HG03565 (cell line): ENCODE measurements around the gene KSR1.
"Not testable (repeated sequence)": the region's sequence is repeated elsewhere in the genome, so short reads cannot be mapped to it uniquely, and the experiment has no call there.

Experiments
- ATAC-seq: cut with Tn5 transposase; IDR thresholded peaks from one replicate; pipeline ENCODE4 v1.9.1; 2021; ENCODE audit warnings: mild to moderate bottlenecking, moderate library complexity; ENCODE audit not compliant: unreplicated experiment

The KSR1 gene

GRCh38 chr17:27628376-27628775 is 172.1 kb downstream of the KSR1 start:
- ATAC-seq: no peak

GRCh38 chr17:27629260-27629659 is 173.0 kb downstream of the KSR1 start:
- not testable (repeated sequence) for ATAC-seq

GRCh38 chr17:27630607-27631410 is 174.6 kb downstream of the KSR1 start, which contains the start of gene LGALS9:
Gene LGALS9, plus strand, starts transcription at chr17:27631188. Its CDS starts 78 bp downstream, at chr17:27631266.
- peak; percentile 42 for ATAC-seq

- no peak for ATAC-seq
These were observed 175.1 kb downstream of the KSR1 start for GRCh38 chr17:27631411-27631760.

GRCh38 chr17:27631897-27632725 is 175.9 kb downstream of the KSR1 start:
- no peak for ATAC-seq

- ATAC-seq: not testable (repeated sequence)
These were observed 176.5 kb downstream of the KSR1 start for GRCh38 chr17:27632766-27633165.

- ATAC-seq: no peak
These were observed 177.2 kb downstream of the KSR1 start for GRCh38 chr17:27633312-27634025.

- no peak for ATAC-seq
These were observed 177.7 kb downstream of the KSR1 start for GRCh38 chr17:27634026-27634335.

GRCh38 chr17:27634776-27635175 is 178.5 kb downstream of the KSR1 start:
- ATAC-seq: no peak

GRCh38 chr17:27635275-27635823 is 179.1 kb downstream of the KSR1 start:
- peak; percentile 50 for ATAC-seq

GRCh38 chr17:27636005-27636520 is 179.8 kb downstream of the KSR1 start:
- not testable (repeated sequence) for ATAC-seq

GRCh38 chr17:27637818-27638217 is 181.6 kb downstream of the KSR1 start:
- ATAC-seq: not testable (repeated sequence)

GRCh38 chr17:27638415-27638914 is 182.2 kb downstream of the KSR1 start:
- not testable (repeated sequence) for ATAC-seq

- ATAC-seq: no peak
These were observed 184.5 kb downstream of the KSR1 start for GRCh38 chr17:27640790-27641189.

GRCh38 chr17:27644586-27644985 is 188.3 kb downstream of the KSR1 start:
- no peak for ATAC-seq

- not testable (repeated sequence) for ATAC-seq
These were observed 189.4 kb downstream of the KSR1 start for GRCh38 chr17:27645621-27646020.

- no peak for ATAC-seq
These were observed 190.0 kb downstream of the KSR1 start for GRCh38 chr17:27646232-27646631.

GRCh38 chr17:27647765-27648164 is 191.5 kb downstream of the KSR1 start:
- no peak for ATAC-seq

- ATAC-seq: not testable (repeated sequence)
These were observed 192.9 kb downstream of the KSR1 start for GRCh38 chr17:27649111-27649571.

- ATAC-seq: no peak
These were observed 193.7 kb downstream of the KSR1 start for GRCh38 chr17:27649929-27650328.

- no peak for ATAC-seq
These were observed 194.6 kb downstream of the KSR1 start for GRCh38 chr17:27650836-27651235.
